Activated CD4-positive, alpha-beta T cell treated with anti-CD3 and anti-CD28 coated beads, Interleukin-2, amount 50 U/mL, for 24 hours (primary cell): ENCODE results near the gene FANCD2.
"Not testable (repeated sequence)": the region's sequence is repeated elsewhere in the genome, so short reads cannot be mapped to it uniquely, and the experiment has no call there.

Experiments used
- DNase-seq, 2 donors: peaks; one replicate each; pipeline ENCODE4 v3.0.0-alpha.2; 2020; ENCODE audit warnings: low read depth in 1 of 2, low spot score in 1 of 2

FANCD2 gene

GRCh38 chr3:10012106-10012505 is 14.1 kb upstream of the FANCD2 start:
- no peak for DNase-seq

DNA sequence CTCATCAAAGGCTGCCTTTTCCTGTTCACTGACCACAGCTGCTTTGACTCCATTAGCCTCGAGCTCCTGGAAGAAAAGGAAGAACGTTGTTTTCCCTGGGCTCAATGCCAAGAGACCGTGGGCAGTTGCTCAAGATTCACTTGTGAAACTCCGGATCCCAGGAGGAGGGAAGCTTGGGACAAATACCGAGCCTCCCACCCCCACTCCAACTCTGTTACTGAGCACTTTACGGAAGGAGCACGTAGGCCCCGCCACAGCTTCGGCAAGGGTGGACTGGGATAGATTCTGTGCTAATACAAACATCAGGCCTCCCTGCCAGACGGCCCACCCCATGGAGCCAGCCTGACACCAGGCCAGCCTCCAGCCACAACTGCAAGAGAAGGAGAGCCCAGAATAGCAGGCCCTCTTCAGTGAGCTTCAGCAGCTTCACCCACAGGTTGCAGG is 10.8 kb upstream of the FANCD2 start:
- no peak for DNase-seq

GRCh38 chr3:10017636-10018292 is 8.5 kb upstream of the FANCD2 start:
- DNase-seq = no peak

DNA sequence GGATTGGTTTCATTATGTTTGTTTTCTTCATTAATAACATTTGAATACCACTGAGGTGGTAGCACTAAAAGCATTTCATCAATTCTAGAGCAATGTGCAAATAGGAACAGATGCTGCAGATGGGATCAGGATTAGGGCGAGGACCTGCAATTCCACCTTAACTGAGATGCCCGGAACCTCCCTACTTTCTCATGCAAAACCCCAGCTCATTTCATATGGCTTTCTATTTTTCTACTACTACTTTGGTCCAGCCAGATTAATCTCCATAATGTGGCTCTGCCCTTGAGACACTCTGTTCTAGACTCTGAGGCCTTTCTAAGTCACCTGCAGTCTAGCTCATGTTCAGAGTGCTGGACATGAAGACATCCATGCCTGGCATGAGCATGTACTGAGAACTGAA is 7.4 kb upstream of the FANCD2 start:
- DNase-seq = not testable (repeated sequence)

GRCh38 chr3:10019326-10019725 is 6.9 kb upstream of the FANCD2 start:
- DNase-seq = no peak

DNA sequence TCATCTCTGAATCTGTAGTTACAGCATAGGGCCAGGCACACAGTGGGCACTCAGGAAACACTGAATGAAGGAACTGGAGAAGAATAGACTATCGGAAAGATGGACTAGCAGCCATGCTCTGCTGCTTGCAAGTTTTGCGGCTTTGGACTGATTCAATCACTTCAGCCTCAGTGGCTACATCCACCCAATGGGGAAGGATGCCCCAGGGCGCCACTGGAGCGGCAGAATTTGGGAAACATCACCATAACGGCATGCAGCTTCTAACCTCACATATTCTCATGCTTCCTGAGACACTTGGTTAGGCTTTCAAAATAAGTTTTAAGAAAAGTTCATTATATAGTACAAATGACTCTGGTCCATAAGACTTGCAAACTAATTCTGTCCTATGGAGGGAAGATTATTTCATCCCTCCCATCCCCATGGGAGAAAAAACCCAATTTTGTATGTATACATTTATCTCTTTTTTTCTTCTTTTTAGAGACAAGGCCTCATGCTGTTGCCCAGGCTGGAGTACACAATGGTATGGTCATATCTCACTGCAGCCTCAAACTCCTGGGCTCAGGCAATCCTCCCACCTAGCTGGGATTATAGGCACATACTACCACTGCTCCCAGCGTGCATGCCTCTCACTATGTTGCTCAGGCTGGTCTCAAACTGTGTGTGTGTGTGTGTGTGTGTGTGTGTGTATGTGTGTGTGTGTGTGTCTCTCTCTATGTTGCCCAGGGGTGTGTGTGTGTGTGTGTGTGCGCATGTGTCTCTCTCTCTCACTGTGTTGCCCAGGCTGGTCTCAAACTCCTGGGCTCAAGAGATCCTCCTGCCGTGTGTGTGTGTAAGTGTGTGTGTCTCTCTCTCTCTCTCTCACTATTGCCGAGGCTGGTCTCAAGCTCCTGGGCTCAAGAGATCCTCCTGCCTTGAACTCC is 4.1 kb upstream of the FANCD2 start:
- DNase-seq = no peak

GRCh38 chr3:10023587-10024310 is 2.5 kb upstream of the FANCD2 start:
- DNase-seq = no peak

DNA sequence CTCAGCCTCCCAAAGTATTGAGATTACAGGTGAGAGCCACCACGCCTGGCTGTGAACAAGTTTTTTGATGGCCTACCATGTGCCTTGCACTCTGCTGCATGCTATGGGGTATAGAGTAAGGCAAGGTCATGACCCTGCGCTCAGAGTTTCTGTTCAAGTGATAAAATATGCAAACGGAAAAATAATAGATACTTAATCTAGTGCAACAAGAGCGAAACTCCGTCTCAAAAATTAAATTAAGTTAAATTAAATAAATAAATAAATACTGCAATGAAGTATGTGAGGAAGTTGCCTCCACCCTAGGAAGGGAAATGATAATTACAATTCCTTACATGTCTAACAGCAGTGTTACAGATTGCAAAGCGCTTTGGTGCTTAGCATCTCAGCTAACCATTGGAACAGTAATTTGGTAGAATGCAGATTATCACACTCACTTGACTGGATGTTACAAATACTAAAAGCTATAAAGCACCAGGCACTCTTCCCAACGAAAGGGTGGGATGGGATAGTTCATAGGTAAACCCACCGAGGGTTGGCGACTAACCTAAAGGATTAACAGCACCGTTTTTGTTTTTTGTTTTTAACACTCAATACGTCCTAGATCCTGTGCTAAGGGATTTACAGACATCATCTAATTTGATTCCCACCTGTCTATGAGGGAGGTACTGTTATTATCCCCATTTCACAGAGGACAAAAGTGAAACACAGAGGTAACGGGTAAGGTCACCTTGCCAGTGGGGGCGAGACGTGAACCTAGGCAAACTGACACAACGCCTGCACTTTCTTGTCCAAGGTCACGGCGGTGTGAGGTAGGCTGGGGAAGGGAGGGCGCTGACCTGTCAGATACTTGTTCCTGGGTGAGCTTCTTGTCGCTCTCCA is 793 bp upstream of the FANCD2 start:
- DNase-seq = no peak

- no peak for DNase-seq
Measured at GRCh38 chr3:10041034-10041433, 14.8 kb downstream of the FANCD2 start.

DNA sequence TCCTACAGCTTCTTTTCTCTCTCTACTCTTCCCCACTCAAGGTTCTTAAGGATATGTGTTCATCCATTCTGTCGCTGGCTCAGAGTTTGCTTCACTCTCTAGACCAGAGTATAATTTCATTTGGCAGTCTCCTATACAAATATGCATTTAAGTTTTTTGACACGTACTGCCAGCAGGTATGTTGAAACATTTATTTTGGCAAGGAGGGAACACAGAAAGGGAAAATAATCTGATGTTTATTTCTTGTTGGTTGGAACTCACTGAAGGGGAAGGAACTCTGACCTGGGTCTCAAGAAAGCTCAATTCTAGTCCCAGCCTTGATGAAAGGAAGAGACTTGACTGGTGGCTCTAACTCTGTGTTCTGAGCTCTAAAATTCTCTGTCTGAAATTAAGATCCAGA is 21.6 kb downstream of the FANCD2 start:
- no peak for DNase-seq

DNA sequence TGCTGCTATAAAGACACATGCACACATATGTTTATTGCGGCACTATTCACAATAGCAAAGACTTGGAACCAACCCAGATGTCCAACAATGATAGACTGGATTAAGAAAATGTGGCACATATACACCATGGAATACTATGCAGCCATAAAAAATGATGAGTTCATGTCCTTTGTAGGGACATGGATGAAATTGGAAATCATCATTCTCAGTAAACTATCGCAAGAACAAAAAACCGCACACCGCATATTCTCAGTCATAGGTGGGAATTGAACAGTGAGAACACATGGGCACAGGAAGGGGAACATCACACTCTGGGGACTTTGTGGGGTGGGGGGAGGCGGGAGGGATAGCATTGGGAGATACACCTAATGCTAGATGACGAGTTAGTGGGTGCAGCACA is 26.8 kb downstream of the FANCD2 start:
- DNase-seq = not testable (repeated sequence)

DNA sequence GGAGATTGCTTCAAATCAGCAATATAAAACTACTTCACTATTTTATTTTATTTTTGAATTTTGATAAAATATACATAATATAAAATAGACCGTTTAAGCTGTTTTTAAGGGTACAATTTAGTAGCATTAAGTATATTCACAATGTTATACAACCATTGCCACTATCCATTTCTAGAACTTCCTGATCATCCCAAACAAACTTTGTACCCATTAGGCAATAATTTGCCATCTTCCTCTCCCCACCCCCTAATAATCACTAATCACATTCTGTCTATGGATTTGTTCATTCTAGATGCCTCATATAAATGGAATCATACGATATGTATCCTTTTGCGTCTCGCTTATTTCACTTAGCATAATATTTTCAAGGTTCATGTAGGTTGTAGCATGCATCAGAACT is 28.9 kb downstream of the FANCD2 start:
- no peak for DNase-seq

- DNase-seq = not testable (repeated sequence)
Measured at GRCh38 chr3:10070077-10070476, 43.8 kb downstream of the FANCD2 start.

DNA sequence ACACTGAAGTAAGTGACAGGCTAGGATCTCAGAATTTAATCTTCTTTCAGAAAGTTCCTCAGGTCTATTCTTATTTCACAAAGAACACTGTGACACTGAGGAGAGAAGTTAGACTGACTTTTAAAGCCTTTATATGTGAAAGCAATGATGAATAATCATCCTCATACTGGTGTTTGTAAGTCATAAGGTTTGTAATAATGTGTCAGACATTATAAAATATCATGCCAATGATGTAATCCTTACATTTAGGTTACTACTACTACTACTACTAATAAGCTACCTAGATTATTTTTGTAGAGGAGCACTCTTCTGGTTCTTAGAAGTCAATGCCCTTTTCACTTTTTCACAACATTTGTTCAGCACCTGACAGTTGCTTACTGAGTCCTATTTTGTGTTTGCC is 48.4 kb downstream of the FANCD2 start:
- DNase-seq = no peak

DNA sequence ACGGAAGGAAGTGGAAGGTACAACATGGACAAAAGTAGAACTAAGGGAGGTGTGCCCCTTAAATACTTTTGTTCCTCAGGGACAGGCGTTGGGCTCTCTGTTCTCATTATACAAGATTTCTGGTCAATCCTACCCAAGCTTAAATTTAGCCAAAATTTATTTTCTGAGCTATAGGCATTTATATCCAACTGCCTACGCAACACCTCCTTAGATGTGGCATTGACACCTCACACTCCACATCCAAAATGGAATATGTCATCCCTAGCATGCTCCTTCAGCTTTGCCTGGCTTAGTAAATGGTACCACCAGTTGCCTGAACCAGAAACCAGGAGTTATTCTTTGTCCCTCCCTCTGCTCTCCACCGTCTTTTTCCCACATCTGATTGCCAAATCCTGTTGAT is 55.6 kb downstream of the FANCD2 start:
- no peak for DNase-seq

GRCh38 chr3:10085738-10086137 is 59.5 kb downstream of the FANCD2 start:
- no peak for DNase-seq

DNA sequence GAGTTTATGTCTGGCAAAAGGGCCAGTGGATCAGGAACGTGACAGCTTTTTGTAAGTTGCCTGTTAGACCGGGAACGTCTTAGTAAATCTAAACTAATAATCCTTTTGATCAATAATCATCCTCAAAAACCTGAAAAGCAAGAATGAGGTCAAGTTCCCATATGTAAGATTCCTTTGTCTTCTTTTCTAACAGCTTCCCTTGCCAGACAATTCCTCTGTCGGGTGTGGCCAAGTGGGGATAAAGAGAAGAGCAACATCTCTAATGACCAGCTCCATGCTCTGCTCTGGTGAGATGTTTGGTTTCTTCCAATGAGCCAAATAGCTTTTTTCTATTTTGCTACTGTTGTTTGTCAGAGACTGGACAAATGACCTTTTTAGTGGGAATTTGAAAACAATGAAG is 62.0 kb downstream of the FANCD2 start:
- DNase-seq = no peak

DNA sequence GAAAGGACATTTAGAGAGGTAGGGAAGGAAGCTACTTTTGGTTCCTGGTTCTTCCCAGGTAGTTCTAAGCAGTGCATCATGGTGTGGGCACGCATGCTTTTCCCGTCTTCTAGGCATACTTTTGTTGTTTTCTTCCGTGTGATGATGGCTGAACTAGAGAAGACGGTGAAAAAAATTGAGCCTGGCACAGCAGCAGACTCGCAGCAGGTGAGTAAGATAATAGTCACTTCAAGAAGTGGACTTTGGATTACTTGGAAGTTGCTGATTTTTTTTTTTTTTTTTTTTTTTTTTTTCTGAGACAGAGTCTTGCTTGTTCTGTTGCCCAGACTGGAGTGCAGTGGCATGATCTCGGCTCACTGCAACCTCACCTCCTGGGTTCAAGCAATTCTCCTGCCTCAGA is 63.9 kb downstream of the FANCD2 start:
- DNase-seq = no peak

- not testable (repeated sequence) for DNase-seq
Measured at GRCh38 chr3:10090774-10091173, 64.5 kb downstream of the FANCD2 start.

GRCh38 chr3:10091387-10091786 is 65.2 kb downstream of the FANCD2 start:
- DNase-seq = not testable (repeated sequence)

DNA sequence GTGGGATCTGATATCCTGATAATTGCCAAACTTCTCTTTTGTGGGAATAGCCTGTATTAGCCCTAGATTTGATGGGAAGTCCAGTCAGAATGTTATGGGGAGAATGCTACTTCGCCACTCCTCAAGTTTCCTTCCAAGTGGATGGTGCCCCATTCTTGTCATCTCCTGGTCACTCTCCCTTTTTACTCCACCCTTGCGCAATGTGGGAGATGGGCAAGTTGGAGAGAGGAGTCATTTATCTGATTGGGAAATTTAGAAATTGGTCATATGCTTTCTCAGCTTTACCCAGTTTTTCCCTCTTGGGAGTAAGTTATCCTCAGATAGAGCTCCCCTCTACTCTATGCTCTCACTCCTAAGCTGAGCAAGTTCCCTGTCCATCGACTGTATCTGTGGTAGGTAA is 67.4 kb downstream of the FANCD2 start:
- DNase-seq = no peak
